C4-2B (cell line): ENCODE data around the gene ATP6V1B1.

Experiments used
- H3K27ac ChIP-seq: fragments of 450-650 bp; 2 replicates; pipeline ENCODE4 v1.5.1; 2017
- CTCF ChIP-seq: fragments of 450-650 bp; conservative IDR thresholded peaks from 2 replicates; pipeline ENCODE4 v1.5.1; 2017; ENCODE audit warnings: mild to moderate bottlenecking
- ZFX ChIP-seq: fragments of 450-650 bp; IDR thresholded peaks from 2 replicates; pipeline ENCODE4 v1.6.1; 2017

ATP6V1B1 gene

GRCh38 chr2:70923378-70924015, 12.2 kb upstream of the ATP6V1B1 start:
- no peak overlapping the region for H3K27ac ChIP-seq
- TF ChIP-seq CTCF (0 out of 2 replicates have a peak, but pooled peaks have one; percentile 17), ZFX (no peak)

- no peak overlapping the region for H3K27ac ChIP-seq
These were observed 9.7 kb upstream of the ATP6V1B1 start for GRCh38 chr2:70926042-70926441.

GRCh38 chr2:70927138-70927537, 8.6 kb upstream of the ATP6V1B1 start:
- TF ChIP-seq CTCF = no peak
- no peak for TF ChIP-seq ZFX
- H3K27ac ChIP-seq = no peak overlapping the region

More at GRCh38 chr2:70926042-70926441, 9.7 kb upstream of the ATP6V1B1 start:
- no peak for TF ChIP-seq CTCF
- no peak for TF ChIP-seq ZFX

GRCh38 chr2:70927641-70928040, 8.1 kb upstream of the ATP6V1B1 start:
- no peak for TF ChIP-seq CTCF
- no peak overlapping the region for H3K27ac ChIP-seq

GRCh38 chr2:70928366-70928765, 7.3 kb upstream of the ATP6V1B1 start:
- no peak for TF ChIP-seq CTCF
- TF ChIP-seq ZFX = no peak
- no peak overlapping the region for H3K27ac ChIP-seq

- TF ChIP-seq ZFX = no peak
- no peak for TF ChIP-seq CTCF
- no peak overlapping the region for H3K27ac ChIP-seq
These were observed 5.0 kb upstream of the ATP6V1B1 start for GRCh38 chr2:70930371-70931329.

- no peak overlapping the region for H3K27ac ChIP-seq
- no peak for TF ChIP-seq ZFX
These were observed 4.2 kb upstream of the ATP6V1B1 start for GRCh38 chr2:70931376-70932000.
